CD4-positive, alpha-beta T cell treated with Interleukin-21 for 1 hour (primary cell): ENCODE measurements around the gene FIBCD1.

Source experiments
- DNase-seq: peaks from one replicate; pipeline ENCODE4 v3.0.0-alpha.2; 2020

FIBCD1 gene

DNA sequence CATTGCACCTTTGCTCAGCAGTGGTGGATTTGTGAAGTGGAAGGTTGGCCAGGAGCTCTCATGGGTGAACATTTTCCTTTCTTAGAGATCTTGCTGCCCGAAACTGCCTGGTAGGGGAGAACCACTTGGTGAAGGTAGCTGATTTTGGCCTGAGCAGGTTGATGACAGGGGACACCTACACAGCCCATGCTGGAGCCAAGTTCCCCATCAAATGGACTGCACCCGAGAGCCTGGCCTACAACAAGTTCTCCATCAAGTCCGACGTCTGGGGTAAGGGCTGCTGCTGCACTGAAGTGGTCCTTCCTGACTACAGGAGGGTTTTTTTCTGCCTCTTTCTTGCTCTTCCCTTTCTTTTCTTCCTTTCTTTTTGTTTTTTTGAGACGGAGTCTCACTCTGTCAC, 64.3 kb downstream of the FIBCD1 start:
- DNase-seq = no peak

DNA sequence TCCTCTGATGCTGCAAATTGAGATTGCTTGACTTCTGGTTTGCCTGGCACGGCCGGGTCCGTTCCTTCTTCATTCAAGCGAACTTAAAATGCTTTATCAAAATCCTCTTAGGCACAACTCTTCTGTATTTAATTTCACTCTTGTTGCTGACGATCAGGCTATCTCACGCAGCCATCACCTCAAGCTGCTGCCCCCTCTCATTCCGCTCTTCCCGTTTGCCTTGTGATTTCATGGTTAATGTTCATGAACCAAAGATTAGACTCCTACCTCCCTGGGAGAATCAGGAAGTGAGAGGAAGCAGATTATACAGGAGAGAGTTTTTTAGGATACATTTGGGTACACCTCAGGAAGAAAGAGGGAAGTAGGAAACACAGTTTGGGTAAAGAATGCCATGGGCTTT, 65.1 kb downstream of the FIBCD1 start:
- no peak for DNase-seq

DNA sequence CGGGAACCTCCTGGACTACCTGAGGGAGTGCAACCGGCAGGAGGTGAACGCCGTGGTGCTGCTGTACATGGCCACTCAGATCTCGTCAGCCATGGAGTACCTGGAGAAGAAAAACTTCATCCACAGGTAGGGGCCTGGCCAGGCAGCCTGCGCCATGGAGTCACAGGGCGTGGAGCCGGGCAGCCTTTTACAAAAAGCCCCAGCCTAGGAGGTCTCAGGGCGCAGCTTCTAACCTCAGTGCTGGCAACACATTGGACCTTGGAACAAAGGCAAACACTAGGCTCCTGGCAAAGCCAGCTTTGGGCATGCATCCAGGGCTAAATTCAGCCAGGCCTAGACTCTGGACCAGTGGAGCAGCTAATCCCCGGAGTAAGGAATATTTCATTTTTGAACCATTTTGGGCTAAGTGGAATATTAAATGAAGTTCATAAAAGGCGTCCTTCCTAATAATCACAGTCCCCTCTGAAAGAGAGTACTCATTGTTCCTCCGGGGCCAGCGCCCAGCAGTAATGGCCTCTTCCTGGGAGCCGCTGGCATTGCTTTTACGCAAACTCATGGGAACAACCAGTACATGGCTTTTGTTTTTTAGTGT, 66.0 kb downstream of the FIBCD1 start:
- DNase-seq = no peak

DNA sequence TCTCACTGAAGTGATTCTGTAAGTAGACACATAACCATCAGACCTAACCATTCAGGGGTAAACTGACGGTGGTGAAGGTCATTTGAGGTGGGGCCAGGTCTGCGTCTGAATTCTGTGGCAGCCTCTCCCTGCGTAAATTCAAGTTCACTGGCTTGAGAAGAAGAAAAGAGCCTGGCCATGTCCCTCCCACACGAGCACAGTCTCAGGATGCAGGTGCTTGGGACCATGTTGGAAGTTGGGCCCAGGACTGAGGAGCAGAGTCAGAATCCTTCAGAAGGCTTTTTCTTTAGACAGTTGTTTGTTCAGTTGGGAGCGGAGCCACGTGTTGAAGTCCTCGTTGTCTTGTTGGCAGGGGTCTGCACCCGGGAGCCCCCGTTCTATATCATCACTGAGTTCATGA, 66.5 kb downstream of the FIBCD1 start:
- no peak for DNase-seq

DNA sequence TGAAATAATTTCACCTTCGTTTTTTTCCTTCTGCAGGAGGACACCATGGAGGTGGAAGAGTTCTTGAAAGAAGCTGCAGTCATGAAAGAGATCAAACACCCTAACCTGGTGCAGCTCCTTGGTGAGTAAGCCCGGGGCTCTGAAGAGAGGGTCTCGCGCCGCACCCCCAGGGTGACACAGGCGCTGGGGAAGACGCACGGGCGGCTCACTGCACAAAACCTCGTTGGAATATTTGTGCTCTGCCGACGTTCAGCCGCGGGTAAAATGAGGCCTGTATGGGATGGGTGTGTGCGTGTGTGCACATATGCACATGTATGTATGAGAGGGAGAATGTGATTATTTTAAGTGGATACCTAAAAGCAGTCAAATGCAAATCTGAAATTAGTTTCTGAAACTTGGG, 67.0 kb downstream of the FIBCD1 start:
- no peak for DNase-seq

DNA sequence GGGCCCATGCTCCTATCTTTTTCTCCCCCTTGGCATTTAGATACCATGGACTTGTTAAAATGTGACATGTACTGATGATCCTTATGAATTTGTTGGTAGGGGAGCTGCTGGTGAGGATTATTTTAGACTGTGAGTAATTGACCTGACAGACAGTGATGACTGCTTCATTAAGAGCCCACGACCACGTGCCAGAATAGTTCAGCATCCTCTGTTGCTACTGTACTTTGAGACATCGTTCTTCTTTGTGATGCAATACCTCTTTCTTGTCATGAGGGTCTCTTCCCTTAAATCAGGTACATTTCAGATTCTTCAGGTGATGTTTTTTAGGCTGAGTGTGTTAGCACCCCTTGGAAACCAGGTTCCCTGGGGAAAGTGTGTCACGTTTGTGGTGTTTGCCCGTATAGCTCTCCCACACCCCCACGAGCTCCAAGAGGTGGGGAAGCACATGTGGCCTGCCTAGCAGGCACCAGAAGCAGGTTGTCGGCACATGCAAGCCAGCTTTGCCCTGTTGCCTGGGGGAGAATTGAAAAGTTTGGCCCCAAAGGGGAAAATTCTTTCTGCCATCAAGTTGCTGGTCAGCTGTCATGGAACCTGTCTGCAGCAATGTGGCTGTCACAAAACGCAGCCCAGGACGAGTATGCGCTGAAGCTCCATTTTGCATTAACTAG, 67.5 kb downstream of the FIBCD1 start:
- no peak for DNase-seq

DNA sequence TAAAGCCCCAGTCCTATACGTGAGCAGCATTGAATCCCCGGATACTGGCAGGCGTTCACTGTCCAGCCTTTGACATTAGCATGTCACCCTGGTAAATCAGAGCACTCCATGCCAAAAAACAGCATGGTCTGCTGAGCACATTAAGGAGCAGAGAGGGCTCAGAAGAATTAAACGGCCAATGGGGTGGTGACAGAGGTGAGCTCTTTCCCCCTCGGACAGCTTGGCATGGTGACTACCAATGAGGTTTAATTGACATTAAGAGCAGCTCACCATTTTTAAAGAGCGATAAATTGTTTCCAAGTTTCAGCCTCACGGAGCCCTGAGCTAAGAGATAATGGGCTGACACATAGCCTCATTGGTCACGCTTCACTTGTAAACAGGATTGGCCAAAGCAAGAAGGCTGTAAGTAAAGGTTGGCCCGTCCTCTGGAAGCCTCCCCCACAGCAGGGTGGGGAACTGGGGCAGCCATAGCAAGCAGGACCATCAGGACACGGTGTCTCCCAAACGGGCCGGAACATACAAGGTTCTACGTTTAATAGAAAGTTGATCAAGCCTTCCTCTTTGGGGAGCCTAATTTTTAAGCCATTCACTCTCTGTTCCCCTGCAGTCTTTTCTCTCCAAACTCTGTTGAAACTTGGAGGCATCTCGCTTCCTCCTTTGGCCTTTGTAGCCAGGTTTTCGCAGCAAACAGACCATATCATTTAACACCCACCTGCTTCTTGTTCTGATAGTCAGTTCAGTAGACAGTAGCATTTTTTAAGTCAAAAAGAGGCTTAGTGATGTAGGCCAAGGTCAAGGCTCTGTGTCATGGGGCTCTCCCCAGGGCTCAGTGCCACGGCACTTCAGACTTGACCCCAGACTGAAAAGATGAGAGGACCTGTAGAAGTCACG, 68.3 kb downstream of the FIBCD1 start:
- no peak for DNase-seq

DNA sequence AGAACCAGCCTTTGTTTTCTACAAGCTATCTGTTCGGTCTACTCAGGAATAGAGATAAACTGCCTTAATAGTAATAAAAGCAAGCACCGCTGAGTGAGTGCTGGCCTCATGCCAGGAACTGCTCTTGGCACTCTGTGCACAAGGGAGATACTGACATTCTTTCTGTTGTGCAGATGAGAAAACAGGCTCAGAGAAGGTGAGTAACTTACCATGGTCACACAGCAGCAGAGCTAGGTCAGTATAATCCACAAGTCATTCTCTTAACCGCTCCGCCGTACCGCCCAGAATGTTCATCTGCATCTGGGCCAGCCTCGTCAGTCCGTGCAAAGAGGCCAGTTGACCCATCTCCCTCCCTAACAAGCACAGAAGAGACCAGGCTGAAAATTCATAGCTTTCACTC, 69.8 kb downstream of the FIBCD1 start:
- DNase-seq = no peak

DNA sequence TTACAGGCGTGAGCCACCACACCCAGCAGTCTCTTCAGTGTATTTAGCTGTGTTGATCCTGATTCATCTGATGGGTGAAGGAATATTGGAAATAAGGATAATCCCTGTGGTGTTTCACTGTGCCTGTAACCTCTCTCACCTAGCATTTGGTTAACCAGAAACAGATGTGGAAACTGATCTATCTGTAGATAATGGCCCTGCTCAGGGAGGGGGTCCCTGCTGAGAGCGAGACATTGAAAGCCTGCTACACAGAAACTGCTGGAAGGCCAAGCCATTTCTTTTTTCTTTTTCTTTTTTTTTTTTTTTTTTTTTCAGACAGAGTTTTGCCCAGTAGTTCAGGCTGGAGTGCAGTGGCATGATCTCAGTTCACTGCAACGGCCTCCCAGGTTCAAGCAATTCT, 70.8 kb downstream of the FIBCD1 start:
- DNase-seq = no peak

DNA sequence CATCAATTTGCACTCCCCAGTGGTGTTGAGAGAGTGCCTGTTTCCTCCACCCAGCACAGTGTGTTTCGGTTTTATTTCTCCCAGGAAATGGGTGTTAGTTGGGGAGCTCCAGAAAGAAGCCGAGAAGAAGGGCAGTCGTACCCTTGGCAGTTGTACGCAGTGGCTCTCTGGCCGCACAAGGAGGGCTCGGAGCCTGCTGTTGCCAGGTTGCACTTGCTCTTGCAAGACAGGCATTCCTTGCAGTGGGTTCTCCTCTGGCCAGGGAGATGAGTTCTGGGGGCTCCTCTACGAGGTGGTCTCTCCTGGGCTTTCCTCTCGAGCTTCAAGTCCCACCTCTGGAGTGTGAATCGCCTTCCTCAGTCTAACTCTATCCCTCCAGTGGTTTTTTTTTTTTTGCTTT, 71.5 kb downstream of the FIBCD1 start:
- DNase-seq = no peak

DNA sequence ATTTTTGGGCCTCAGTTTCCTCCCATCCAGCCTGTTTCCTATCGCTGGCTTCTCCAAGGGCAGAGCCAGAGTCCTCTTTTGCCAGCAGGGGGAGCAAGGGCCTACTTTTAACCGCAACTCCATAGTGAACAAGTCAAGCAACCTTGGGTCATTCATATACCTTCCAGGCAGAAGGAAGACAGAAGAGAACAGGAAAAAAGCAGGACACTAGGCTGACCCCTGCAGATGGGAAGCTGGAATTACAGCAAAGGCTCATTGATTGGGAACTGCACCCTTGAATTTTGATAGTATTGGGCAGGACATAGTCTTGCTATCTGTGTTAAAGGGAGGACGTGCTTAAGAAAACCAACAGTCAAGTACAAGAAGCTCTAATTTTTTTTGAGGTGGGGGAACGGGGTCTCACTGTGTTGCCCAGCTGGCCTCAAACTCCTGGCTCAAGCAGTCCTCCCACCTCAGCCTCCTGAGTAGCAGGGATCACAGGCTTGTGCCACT, 72.5 kb downstream of the FIBCD1 start:
- DNase-seq = peak; percentile 53

DNA sequence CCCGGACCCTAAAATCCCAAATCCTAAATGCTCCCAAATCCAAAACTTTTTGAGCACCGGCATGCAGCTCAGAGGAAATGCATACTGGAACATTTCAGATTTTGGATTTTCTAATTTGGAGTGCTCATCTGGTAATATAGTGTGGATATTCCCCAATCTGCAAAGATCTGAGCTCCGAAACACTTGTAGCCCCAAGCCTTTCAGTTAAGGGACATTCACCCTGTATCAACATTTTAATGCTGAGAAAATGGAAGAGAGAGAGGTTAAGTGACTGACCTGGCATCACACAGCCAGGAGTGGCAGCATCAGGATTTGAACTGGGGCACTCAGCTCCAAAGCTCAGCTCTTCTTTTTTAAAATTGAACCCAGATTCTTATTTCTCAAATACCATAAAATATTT, 73.1 kb downstream of the FIBCD1 start:
- DNase-seq = no peak

DNA sequence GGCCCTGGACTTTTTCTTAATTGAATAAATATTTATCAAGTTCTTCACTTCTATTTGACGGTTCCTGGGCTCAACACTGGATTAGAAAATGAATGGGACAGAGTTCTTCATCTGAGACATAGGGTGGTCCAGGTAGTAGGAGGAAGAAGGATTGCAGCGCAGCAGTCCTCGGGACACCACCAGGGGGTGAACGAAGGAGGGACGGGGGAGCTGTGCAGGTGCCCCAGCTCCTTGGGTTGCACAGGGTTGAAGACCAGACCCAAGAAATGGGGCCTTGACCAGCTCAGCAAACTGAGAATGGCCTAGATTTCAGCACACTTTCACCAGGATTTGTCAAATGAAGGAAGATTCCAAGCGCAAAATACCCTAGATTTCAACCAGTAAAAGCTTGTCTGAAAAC, 74.5 kb downstream of the FIBCD1 start:
- no peak for DNase-seq

DNA sequence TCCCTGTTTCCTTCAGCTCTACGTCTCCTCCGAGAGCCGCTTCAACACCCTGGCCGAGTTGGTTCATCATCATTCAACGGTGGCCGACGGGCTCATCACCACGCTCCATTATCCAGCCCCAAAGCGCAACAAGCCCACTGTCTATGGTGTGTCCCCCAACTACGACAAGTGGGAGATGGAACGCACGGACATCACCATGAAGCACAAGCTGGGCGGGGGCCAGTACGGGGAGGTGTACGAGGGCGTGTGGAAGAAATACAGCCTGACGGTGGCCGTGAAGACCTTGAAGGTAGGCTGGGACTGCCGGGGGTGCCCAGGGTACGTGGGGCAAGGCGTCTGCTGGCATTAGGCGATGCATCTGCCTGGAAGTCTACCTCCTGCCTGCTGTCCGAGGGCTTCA, 76.3 kb downstream of the FIBCD1 start:
- DNase-seq = no peak

DNA sequence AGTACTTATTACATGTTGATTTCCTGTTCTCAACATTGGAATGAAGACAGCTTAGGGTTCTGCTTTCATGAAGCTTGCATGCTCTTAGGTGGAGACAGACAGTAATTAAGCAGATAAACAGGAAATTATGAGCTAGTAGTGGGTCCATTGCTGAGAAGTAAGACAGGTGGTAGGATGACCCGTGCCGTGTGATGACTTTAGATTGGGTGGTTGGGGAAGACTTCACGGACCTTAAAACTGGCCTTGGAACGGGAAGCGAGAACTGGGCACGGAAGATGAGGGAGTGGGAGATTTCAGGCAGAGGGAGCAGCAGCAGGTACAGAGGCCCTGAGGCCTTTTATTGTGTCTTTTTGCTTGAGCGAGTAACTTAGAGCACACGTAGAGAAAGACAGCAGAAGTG, 76.8 kb downstream of the FIBCD1 start:
- no peak for DNase-seq

DNA sequence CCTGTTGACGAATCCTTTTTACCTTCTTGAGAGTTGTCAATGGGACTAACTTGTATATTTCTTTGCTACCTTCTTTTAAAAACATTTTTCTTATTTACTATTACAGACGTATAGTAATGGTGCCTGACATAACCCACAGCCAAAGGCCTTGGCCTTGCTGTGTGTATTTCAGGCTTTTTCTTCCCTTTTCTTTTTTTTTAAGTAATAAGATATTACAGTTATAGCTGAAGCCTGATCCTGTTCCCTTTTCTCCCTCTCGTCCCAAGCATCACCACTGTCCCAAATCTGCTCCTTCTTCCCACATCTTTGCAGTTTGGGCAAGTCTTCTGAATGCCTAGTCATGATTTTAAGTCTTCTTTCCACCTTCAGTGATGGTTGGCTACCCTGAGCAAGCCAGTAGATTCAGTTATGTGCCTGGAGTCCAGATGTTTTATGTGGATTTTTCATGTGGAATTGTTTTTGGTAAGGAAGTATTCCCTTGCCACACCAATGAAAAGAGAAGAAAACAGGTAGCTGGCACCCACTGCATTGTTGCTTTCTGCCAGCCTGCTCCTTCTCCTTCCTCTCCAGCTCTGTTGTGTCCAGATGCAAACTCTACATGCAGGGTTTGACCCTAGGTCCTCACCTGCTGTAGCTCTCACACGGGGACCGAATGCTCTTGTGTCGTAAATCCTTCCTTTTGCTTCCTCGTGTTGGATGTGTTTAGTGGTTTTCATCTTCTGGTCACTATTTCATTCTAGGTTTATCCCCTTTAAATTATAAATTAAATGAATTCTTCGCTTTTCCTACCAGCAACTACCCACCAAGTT, 77.5 kb downstream of the FIBCD1 start:
- DNase-seq = no peak

DNA sequence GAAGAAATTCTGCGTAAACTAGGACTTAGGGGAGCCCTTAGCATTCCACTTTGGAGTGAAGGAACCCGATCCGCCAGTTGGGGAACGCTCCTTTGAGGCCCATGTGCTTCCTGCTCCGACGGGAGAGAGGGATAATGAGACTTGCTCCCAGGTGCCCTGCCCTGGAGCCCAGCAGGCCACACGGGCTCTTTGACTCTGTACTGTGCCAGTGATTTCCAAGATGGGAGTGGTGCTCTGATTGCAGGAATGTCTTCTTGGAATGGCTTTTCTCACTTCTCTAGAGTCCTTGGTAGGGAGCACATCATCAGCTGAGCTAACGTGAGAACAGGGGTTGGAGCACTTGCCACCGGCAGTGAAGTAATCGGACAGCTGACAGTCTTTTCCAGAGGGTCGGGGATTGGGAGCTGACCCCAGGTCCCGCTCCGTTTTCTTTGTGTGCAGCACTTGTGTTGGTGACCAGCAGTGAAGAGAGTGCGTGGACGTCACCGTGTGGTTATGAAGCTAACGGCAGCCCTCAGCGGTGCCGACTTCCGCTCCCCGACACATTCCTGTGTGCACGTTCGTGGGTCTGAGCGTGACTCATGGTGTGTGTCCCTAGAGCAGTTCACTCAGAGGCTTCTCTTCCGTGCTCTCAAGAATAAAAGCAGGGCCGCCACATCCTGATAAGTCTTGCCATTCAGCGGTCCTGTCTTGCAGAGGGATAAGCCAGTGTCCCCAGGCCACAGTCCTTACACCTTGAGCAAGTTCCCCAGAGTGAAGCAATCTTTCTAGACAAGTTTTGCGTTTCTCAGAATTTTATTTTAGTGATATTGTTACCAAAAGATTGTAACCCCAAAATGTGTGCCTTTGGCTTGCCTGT, 78.4 kb downstream of the FIBCD1 start:
- no peak for DNase-seq

DNA sequence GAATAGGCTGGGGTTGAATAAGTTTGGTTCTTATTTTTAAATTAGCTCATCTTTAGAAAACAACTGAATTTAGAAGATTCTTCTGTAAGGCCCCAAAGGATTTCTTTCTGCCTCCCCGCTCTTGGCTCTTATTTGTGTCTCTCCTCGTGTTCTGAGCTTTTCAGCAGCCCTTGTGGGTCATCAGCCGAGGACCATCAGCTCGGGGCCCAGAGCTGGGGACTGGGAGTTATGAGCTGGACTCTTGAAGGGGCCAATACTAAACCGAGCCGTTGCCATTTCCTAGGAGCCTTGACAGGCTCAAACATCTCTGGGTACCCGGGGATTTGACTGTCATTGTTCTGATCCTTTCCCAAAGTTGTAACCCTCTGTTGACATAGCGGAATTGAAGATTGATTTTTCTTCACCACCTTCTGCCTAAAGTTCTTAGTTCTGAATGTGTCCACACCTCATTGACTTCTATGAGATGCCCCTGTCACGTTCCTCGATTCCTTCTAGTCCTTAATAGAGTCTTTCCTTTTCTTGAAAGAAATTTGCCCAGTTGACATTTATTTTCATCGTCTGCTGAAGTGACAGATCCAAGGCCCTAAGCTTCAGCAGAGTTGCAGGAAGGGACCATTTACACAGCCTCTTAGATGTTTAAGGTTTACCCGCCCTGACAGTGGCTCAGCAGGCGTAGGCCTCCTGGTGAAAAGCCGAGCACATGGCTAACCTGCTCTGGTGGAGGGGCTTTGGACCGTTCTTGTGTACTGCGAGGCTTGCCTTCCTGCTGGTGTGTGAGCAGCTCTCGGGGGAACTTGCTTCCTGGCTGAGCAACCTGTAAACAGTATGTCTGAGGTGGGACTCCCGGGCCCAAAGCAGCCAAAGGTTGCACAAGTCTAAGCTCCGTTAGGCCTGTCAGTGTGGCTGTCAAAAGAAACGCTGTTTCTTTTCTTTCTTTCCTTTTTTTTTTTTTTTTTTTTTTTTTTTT, 80.0 kb downstream of the FIBCD1 start:
- no peak for DNase-seq

DNA sequence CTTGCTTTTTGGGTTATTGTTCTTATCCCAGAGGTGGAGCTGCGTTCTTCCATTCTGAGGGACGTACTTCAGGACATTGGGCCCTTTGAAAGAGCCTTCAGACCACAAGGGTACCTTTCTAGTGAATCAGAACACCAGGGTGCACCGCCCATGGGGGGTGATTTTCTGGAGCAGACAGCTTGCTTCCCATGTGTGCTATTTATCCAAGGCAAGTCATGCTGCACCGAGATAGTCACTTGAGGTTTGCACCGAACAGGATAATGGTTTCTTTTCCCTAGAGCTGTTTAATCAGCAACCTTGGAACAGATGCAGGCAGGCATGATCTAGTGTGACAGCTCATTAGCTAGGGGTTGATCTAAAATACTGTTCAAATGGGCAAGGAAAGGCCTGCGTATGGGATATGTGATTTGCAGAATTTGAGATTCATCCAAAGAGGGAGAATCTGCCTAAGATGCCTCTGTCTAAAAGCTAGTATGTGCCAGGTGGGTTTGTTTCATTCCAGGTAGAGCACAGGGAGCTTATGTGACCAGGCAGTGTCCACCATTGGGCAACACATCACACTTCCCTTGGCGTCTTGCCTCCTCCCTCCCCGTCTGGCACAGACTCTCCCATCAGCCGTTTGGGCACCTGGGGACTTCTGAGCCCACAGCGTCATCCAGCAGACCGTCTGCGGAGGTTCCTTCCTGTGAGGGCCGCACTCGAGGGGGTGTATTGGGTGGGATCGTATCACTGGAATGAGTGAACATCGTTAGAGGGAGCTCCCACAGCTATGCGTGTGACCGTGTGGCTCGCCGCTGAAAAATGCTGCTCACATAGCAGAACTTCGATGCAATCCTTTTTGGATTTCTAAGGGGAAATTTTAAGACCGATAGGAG, 80.9 kb downstream of the FIBCD1 start:
- no peak for DNase-seq

DNA sequence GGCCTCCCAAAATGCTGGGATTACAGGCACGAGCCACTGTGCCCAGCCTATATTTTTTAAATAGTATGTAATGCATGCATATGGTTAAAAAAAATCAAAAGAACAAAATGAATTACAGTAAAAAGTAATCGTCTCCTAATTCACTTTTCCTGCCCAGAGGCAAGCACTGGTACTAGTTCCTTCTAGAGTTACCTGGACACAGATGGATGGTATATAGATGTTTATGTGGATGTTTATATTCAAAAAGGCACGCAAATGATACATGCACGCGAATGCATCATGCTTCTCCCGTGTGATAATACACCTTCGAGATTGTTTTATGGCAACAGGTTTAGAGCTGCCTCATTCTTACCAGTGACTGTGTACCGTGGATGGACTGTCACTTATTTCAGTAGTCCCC, 82.6 kb downstream of the FIBCD1 start:
- DNase-seq = no peak
